Ectodermal cell (in vitro differentiated cells): ENCODE data around the gene RNGTT.

ENCODE experiments used
- H3K27ac ChIP-seq: 2 replicates; pipeline ENCODE4 v1.7.0; 2013; ENCODE audit warnings: mild to moderate bottlenecking, low read depth, low read length; ENCODE audit not compliant: insufficient read depth, poor library complexity, severe bottlenecking
- H3K27me3 ChIP-seq: 2 replicates; pipeline ENCODE4 v1.7.0; 2013; ENCODE audit warnings: mild to moderate bottlenecking, low read length; ENCODE audit not compliant: insufficient read depth, control insufficient read depth, poor library complexity, severe bottlenecking
- H3K36me3 ChIP-seq: one replicate; pipeline ENCODE4 v1.7.0; 2013; ENCODE audit warnings: low read length; ENCODE audit not compliant: control insufficient read depth, insufficient read depth
- H3K4me1 ChIP-seq: one replicate; pipeline ENCODE4 v1.7.0; 2013; ENCODE audit warnings: low read length; ENCODE audit not compliant: control insufficient read depth, insufficient read depth
- H3K4me3 ChIP-seq: 2 replicates; pipeline ENCODE4 v1.7.0; 2013; ENCODE audit warnings: low read depth, low read length, control low read depth; ENCODE audit not compliant: insufficient read depth
- H3K9me3 ChIP-seq: 2 replicates; pipeline ENCODE4 v1.7.0; 2013; ENCODE audit warnings: mild to moderate bottlenecking, low read length, moderate library complexity; ENCODE audit not compliant: control insufficient read depth
- WGBS, 2 experiments: methylation state at CpG; one replicate each; pipeline ENCODE4 v1.1.7; 2013; ENCODE audit warnings: missing lambda C conversion rate in 2 of 2; 5-methylcytosine and 5-hydroxymethylcytosine counted together

Gene RNGTT

DNA sequence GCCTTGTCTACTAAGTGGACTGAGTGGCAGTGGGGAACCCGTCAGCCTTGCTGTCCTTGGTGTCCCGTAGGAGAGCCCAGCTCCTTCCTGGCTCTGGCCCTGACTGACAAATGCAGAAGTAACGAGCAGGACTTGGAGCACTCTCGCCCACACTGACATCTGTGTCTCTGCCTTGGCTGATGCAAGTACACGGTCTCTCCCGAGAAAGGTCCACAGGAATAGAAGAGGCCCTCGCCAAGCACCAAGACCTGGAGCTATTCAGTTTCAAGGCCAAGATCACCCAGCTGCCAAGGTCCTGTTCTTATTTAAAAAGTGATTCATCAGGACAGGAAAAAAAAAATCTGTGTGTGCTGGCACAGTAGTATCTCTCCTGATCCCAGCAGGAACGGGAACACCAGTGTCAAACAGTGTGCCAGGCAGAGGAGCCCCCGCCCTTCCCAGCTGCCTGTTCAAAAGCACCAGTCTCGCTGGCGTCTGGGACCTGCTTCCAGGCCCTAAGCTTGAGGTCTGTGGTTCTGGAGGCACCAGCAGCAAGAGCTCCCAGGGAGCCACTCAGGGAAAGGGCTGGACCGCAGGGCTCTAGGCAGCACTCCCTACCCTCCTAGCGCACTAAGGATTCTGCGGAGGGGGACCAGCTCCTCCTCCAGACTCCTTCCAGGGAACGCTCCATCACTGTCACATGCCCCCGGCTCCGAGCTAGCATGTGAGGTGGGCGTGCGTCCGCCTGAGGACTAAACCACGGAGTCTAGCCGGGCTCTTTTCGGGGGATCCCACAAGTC is 376.9 kb downstream of the RNGTT start:
- Histone ChIP-seq H3K4me1 (peaks cover 4% of the 10 kb centered on the region), H3K36me3 (no peaks in the 10 kb centered on the region), H3K9me3 (no peaks in the 10 kb centered on the region), H3K27ac (no peak overlapping the region), H3K27me3 (no peaks in the 10 kb centered on the region), H3K4me3 (no peak overlapping the region)
- 91% methylated on average over 23 of the region's 23 CpGs for WGBS, 2 experiments

DNA sequence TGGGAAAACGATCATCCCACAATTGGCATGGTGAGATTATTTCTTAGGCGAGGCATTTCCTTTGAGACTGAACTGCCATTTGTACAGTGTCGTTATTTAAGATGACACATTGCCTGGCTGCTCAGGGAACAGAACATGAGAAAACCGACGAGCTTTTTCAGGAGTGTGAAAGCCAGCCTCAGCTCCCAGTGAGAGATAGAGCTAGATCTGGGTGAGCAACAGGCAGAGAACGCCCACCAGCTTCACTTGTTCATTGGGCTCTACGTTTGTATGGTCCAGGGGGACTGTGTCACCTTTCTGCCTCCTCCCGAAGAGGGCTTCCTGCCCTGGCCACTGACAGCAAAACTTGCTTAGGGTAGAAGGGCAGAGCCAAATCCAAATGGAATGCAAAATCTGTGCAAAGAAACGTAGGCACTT is 378.1 kb downstream of the RNGTT start:
- H3K36me3 ChIP-seq: no peaks in the 10 kb centered on the region
- H3K27ac ChIP-seq: no peak overlapping the region
- WGBS, 2 experiments: 87 to 92% methylated on average over 9 of the region's 9 CpGs
- H3K4me1 ChIP-seq: peaks cover 4% of the 10 kb centered on the region
- H3K9me3 ChIP-seq: no peaks in the 10 kb centered on the region
- H3K27me3 ChIP-seq: no peaks in the 10 kb centered on the region
- H3K4me3 ChIP-seq: no peak overlapping the region

DNA sequence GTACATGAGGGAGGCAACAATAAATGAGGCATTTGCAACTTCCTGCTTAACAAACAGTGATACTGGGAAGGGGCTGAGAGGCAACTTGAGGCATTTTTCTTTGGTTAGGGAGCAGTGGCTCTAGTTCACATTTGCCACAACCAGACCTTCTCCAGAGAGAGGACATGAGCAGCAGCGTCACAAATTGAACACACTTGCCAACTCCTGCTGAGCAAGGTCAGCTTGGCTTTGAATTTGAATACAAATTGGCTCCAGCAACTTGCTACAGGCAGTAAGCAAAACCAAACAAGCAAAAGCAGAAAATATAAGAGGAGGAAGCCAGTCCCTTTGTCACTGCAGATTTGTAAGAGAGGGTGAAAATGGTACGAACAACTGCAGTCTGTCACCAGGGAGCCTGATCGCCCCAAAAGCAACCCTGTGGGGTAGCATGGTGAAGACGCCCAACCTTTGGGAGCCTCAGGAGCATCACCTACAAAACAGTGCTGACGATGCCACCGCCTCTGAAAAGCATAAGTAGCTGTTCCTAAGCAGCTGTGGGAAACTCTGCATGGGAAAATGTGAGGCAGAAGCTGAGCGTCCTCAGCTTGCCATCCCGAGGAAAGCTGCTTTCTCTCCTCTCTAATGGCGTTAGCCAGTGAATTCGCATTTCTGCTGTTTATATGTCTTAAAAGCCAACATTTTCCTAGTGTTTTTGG is 378.7 kb downstream of the RNGTT start:
- H3K27ac ChIP-seq: no peak overlapping the region
- H3K36me3 ChIP-seq: no peaks in the 10 kb centered on the region
- H3K9me3 ChIP-seq: no peaks in the 10 kb centered on the region
- H3K27me3 ChIP-seq: no peaks in the 10 kb centered on the region
- H3K4me1 ChIP-seq: peaks cover 4% of the 10 kb centered on the region
- WGBS, 2 experiments: 78% methylated on average over 10 of the region's 10 CpGs
- no peak overlapping the region for H3K4me3 ChIP-seq

DNA sequence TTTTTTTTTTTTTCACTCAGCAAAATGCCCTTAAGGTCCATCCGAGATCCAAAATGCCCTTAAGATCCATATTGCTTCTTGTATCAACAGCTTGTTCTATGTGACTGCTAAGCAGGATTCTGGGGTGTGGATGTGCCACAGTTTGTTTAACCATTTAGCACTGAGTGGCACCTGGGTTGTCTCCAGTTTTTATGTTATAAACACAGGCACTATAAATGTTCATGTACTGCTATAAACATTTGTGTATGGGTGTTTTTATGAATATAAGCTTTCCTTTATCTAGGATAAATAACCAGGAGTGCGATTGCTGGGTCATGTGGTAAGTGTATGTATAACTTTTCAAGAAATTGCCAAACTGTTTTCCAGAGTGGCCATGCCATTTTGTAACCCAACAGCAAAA is 386.0 kb downstream of the RNGTT start:
- Histone ChIP-seq H3K27ac (no peak overlapping the region), H3K36me3 (no peaks in the 10 kb centered on the region), H3K4me1 (peaks cover 17% of the 10 kb centered on the region), H3K9me3 (no peaks in the 10 kb centered on the region), H3K4me3 (no peak overlapping the region), H3K27me3 (peaks cover 4% of the 10 kb centered on the region)
- WGBS, 2 experiments: 97 to 100% methylated on average over 2 of the region's 2 CpGs

DNA sequence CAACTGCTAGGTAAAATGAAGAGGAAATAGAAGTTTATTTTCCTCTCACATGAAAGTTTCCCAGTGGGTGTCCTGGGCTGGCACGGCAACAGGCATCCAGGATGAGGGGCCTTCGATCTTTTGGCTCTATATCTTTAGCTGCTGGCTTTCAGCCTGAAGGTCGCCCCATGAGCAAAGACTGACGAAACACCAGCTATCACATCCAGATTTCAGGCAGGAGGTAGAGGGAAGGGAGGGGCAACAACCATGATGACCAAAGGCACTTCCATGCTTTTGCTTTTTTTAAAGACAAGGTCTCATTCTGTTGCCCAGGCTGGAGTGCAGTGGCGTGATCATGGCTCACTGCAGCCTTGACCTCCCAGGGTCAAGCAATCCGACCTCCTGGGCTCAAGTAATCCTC is 387.9 kb downstream of the RNGTT start:
- H3K9me3 ChIP-seq: no peaks in the 10 kb centered on the region
- no peaks in the 10 kb centered on the region for H3K36me3 ChIP-seq
- H3K27ac ChIP-seq: no peak overlapping the region
- no peak overlapping the region for H3K4me3 ChIP-seq
- 93% methylated on average over 6 of the region's 6 CpGs for WGBS, 2 experiments
- H3K4me1 ChIP-seq: peaks cover 17% of the 10 kb centered on the region
- H3K27me3 ChIP-seq: peaks cover 8% of the 10 kb centered on the region

DNA sequence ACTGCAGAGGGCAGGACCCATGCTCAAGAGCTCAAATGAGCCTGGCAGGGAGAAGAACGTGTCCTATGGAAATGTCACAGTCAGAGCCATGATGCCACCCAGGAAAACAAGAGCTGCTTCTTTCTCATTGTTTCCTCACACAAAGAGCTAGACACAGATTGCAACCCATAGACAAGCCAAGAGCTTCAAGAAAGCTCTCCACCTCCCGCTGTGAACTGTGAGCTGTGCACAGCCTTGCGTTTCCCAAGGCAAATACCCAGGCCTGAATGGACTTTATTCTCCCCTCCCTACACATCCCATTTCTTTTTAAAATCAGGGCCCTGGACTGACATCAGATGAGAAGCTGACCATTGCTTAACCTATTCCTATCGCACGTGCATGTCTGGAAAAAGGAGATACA is 388.8 kb downstream of the RNGTT start:
- Histone ChIP-seq H3K27me3 (peaks cover 8% of the 10 kb centered on the region), H3K36me3 (peaks cover 5% of the 10 kb centered on the region), H3K27ac (no peak overlapping the region), H3K4me3 (no peak overlapping the region), H3K4me1 (peaks cover 17% of the 10 kb centered on the region), H3K9me3 (no peaks in the 10 kb centered on the region)
- 61 to 62% methylated on average over 5 of the region's 5 CpGs for WGBS, 2 experiments

DNA sequence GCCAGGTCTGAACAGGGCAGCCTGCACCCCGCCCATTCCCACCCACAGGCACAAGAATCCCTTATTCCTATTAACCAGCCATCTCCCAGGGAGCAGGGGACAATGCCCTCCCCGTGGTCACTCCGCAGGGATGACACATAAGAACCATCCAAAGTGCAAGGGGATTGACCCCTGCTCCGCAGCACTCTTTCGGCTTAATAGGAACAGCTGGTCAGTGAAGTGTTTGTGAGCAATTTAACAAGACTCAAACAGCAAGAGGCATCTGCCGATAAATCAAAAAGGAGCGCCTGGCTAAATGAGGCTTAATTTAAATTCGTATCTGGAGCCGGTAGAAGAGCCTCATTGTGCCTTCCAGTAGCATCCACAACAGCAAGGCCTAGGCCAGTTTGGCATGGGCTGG is 389.4 kb downstream of the RNGTT start:
- peaks cover 8% of the 10 kb centered on the region for H3K27me3 ChIP-seq
- no peaks in the 10 kb centered on the region for H3K9me3 ChIP-seq
- no peak overlapping the region for H3K27ac ChIP-seq
- no peak overlapping the region for H3K4me3 ChIP-seq
- H3K4me1 ChIP-seq: peaks cover 17% of the 10 kb centered on the region
- H3K36me3 ChIP-seq: peaks cover 5% of the 10 kb centered on the region
- 4 to 6% methylated on average over 9 of the region's 9 CpGs for WGBS, 2 experiments

DNA sequence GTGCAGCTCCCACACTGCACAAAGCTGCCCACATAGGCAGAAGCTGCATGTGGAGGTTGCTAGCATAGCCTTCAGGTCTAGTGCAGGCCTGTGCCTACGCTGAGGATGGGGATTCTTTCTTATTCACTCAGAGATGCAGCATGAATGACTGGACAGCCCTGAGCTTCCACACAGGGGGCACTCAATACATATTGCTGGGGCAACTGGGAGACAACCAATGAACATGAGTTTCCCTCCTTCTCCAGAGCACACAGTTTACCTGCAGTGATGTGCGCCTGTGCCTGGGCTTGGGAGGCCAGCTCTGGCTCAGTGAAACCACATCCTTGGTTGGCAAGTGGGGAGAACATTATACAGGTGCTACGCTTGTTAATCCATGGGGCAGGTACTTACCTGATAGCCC is 389.9 kb downstream of the RNGTT start:
- Histone ChIP-seq H3K9me3 (no peaks in the 10 kb centered on the region), H3K4me3 (no peak overlapping the region), H3K27ac (no peak overlapping the region), H3K4me1 (peaks cover 17% of the 10 kb centered on the region), H3K36me3 (peaks cover 5% of the 10 kb centered on the region), H3K27me3 (peaks cover 8% of the 10 kb centered on the region)
- WGBS, 2 experiments: 64% methylated on average over 3 of the region's 3 CpGs

DNA sequence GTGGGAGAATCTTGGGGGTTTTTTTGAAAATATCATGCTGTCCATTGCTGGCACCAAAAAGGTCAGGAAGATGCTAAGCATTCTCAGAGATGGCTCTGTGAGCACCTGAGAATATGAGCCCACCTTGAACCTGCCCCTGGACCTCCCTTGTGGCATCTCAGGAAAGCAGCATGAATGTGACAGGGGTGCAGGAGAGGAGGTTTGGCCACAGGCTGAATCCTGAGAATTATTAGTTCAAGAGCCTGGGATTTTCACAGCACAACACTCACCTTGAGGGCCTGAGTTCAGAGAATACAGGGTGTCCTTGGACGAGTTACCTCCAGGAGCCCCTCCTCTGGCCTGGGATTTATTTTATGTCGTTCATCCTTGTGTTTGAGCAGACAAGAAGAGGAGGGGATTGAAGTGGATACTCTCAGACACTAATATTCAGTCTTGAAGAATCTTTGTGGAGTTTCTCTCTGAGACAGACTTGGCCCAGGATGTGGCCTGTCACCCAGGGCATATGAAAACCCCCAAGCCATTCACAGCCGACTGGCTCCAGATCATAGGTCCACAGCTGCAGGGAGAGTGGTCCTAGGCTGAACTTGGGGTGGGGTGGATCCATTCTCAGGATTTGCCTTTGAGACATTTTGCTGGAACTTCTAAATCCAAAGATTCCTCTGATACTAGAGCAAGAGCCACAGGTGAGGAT is 390.8 kb downstream of the RNGTT start:
- Histone ChIP-seq H3K4me1 (peaks cover 17% of the 10 kb centered on the region), H3K27ac (no peak overlapping the region), H3K27me3 (peaks cover 8% of the 10 kb centered on the region), H3K9me3 (no peaks in the 10 kb centered on the region), H3K4me3 (no peak overlapping the region), H3K36me3 (peaks cover 5% of the 10 kb centered on the region)
- 89 to 95% methylated on average over 2 to 3 of the region's 3 CpGs for WGBS, 2 experiments

DNA sequence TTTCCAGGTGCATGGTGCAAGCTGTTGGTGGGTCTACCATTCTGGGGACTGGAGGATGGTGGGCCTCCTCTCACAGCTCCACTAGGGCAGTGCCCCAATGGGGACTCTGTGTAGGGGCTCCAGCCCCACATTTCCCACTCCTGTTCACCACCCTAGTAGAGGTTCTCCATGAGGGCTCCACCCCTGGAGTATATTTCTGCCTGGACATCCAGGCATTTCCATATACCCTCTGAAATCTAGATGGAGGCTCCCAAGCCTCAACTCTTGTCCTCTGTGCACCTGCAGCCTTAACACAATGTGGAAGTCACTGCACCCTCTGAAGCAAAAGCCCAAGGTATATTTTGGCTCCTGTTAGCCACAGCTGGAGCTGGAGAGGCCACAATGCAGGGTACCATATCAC is 393.5 kb downstream of the RNGTT start:
- no peak overlapping the region for H3K27ac ChIP-seq
- peaks cover 18% of the 10 kb centered on the region for H3K4me1 ChIP-seq
- H3K27me3 ChIP-seq: peaks cover 8% of the 10 kb centered on the region

More for the DNA sequence above, 393.5 kb downstream of the RNGTT start:
- peaks cover 5% of the 10 kb centered on the region for H3K36me3 ChIP-seq
- no peaks in the 10 kb centered on the region for H3K9me3 ChIP-seq
- H3K4me3 ChIP-seq: no peak overlapping the region
